Brain pericyte (primary cell): ENCODE data around the gene RPS25.
"Not testable (repeated sequence)": the region's sequence is repeated elsewhere in the genome, so short reads cannot be mapped to it uniquely, and the experiment has no call there.

ENCODE experiments used
- DNase-seq: peaks from one replicate; pipeline ENCODE4 v3.0.0-alpha.2; 2012; ENCODE audit warnings: low read depth, low spot score

Gene RPS25

GRCh38 chr11:118971646-118972045 is 46.5 kb downstream of the RPS25 start, which contains the start of gene FOXR1:
Gene FOXR1, plus strand, starts transcription at chr11:118971761. Its CDS starts 171 bp downstream, at chr11:118971932.
- no peak for DNase-seq

GRCh38 chr11:118969508-118969907 is 48.6 kb downstream of the RPS25 start:
- not testable (repeated sequence) for DNase-seq
